ENCODE results near the gene ACADS.

The ACADS gene

DNA sequence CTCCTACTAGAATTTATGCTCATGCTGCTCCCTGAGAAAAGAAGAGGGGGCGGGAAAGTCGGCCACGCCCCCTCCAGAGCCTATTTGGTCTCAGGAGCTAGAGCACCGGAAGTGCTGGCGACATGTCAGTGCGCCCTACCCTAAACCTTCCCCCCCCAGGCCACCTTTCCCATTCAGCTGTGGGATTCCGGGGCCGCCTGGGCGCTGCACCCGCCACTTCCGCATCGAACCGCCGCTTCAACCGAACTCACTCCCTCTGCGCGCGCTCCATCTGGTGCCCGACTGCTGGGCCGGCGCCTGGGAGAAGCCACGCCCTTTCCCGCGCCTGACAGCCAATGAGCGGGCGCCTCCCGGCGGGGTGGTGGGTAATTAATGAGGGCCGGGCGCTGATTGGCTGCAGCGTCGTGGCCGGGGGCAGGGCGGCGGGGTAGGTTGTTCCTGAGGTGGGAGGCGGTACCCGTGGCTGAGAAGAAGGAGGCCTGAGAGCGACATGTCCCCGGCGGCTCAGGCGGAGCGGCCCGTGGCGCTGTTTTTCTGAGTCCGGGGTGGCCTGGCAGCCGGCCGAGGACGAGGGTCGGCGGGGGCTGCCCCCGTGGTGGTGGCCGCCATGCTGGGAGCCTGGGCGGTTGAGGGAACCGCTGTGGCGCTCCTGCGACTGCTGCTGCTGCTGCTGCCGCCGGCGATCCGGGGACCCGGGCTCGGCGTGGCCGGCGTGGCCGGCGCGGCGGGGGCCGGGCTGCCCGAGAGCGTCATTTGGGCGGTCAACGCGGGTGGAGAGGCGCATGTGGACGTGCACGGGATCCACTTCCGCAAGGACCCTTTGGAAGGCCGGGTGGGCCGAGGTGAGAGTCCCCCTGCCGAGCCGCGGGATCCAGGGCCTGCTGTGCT lies 38.7 kb upstream of the ACADS start, which contains the start of gene MLEC (continued):
- TF ChIP-seq, protein P1, sequence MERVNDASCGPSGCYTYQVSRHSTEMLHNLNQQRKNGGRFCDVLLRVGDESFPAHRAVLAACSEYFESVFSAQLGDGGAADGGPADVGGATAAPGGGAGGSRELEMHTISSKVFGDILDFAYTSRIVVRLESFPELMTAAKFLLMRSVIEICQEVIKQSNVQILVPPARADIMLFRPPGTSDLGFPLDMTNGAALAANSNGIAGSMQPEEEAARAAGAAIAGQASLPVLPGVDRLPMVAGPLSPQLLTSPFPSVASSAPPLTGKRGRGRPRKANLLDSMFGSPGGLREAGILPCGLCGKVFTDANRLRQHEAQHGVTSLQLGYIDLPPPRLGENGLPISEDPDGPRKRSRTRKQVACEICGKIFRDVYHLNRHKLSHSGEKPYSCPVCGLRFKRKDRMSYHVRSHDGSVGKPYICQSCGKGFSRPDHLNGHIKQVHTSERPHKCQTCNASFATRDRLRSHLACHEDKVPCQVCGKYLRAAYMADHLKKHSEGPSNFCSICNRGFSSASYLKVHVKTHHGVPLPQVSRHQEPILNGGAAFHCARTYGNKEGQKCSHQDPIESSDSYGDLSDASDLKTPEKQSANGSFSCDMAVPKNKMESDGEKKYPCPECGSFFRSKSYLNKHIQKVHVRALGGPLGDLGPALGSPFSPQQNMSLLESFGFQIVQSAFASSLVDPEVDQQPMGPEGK (tag by site-specific recombination; IDR thresholded peaks at IDR 0.05), result peak; percentile 88; the same call in 1 of the 2 replicates
- TF ChIP-seq KLF8 (tag by site-specific recombination; IDR thresholded peaks at IDR 0.05) (peak; percentile 95), ZNF266 (tag by site-specific recombination; IDR thresholded peaks at IDR 0.05; ENCODE audit: low read depth) (no peak), ZNF544 (tag by site-specific recombination; IDR thresholded peaks at IDR 0.05) (no peak), ZNF133 (tag by site-specific recombination; IDR thresholded peaks at IDR 0.05) (no peak), ZNF175 (tag by site-specific recombination; IDR thresholded peaks at IDR 0.05) (no peak), ZNF645 (tag by site-specific recombination; IDR thresholded peaks at IDR 0.05) (no peak), ZNF398 (tag by site-specific recombination; IDR thresholded peaks at IDR 0.05) (peak; percentile 94), ZNF660 (tag by site-specific recombination; IDR thresholded peaks at IDR 0.05) (peak; percentile 96), WT1 (tag by site-specific recombination; IDR thresholded peaks at IDR 0.05) (peak; percentile 21; the same call in 1 of the 2 replicates), ZNF449 (tag by site-specific recombination; IDR thresholded peaks at IDR 0.05) (peak; percentile 78; the same call in 1 of the 2 replicates), MEIS1 (CRISPR knock-in tag; IDR thresholded peaks at IDR 0.05; ENCODE audit: borderline replicate concordance) (no peak), ZNF140 (tag by site-specific recombination; IDR thresholded peaks at IDR 0.05) (no peak), ZNF610 (tag by site-specific recombination; IDR thresholded peaks at IDR 0.05; ENCODE audit: borderline replicate concordance) (peak; percentile 38), ZNF274 (IDR thresholded peaks at IDR 0.05; ENCODE audit: low read length) (no peak), ZNF274 (tag by site-specific recombination; IDR thresholded peaks at IDR 0.05; ENCODE audit: borderline replicate concordance) (no peak), ZNF639 (tag by site-specific recombination; IDR thresholded peaks at IDR 0.05) (peak; percentile 99), ZNF2 (tag by site-specific recombination; IDR thresholded peaks at IDR 0.05) (peak; percentile 94), ZBTB20 (tag by site-specific recombination; IDR thresholded peaks at IDR 0.05) (peak; percentile 86), HOXC10 (CRISPR knock-in tag; IDR thresholded peaks at IDR 0.05) (0 out of 2 replicates have a peak, but pooled peaks have one; percentile 87), SCRT1 (tag by site-specific recombination; IDR thresholded peaks at IDR 0.05; ENCODE audit: borderline replicate concordance) (no peak), ZNF155 (tag by site-specific recombination; IDR thresholded peaks at IDR 0.05) (no peak), ZSCAN16 (tag by site-specific recombination; IDR thresholded peaks at IDR 0.05) (no peak), ZFP69B (tag by site-specific recombination; IDR thresholded peaks at IDR 0.05) (peak; percentile 81), ZNF585B (tag by site-specific recombination; IDR thresholded peaks at IDR 0.05) (no peak), GLI4 (tag by site-specific recombination; IDR thresholded peaks at IDR 0.05) (peak; percentile 96)
- TF ChIP-seq, protein P2, sequence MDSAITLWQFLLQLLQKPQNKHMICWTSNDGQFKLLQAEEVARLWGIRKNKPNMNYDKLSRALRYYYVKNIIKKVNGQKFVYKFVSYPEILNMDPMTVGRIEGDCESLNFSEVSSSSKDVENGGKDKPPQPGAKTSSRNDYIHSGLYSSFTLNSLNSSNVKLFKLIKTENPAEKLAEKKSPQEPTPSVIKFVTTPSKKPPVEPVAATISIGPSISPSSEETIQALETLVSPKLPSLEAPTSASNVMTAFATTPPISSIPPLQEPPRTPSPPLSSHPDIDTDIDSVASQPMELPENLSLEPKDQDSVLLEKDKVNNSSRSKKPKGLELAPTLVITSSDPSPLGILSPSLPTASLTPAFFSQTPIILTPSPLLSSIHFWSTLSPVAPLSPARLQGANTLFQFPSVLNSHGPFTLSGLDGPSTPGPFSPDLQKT (IDR thresholded peaks at IDR 0.05; ENCODE audit: borderline replicate concordance, low read depth, low read length), result no peak
- TF ChIP-seq, protein P3, sequence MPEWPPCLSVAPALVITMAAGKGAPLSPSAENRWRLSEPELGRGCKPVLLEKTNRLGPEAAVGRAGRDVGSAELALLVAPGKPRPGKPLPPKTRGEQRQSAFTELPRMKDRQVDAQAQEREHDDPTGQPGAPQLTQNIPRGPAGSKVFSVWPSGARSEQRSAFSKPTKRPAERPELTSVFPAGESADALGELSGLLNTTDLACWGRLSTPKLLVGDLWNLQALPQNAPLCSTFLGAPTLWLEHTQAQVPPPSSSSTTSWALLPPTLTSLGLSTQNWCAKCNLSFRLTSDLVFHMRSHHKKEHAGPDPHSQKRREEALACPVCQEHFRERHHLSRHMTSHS (tag by site-specific recombination; IDR thresholded peaks at IDR 0.05), result no peak
- TF ChIP-seq, protein P4, sequence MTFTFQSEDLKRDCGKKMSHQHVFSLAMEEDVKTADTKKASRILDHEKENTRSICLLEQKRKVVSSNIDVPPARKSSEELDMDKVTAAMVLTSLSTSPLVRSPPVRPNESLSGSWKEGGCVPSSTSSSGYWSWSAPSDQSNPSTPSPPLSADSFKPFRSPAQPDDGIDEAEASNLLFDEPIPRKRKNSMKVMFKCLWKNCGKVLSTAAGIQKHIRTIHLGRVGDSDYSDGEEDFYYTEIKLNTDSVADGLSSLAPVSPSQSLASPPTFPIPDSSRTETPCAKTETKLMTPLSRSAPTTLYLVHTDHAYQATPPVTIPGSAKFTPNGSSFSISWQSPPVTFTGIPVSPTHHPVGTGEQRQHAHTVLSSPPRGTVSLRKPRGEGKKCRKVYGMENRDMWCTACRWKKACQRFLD (tag by site-specific recombination; IDR thresholded peaks at IDR 0.05), result no peak

All from HEK293 (cell line).